WTC11 (cell line): ENCODE data around the gene FRS3.

Experiments used
- CTCF ChIP-seq: fragments of 200-600 bp; IDR thresholded peaks from 2 replicates; pipeline ENCODE4 v1.8.0; 2022; ENCODE audit warnings: antibody characterized with exemption
- FOXJ3 ChIP-seq: sonication (generic); formaldehyde crosslinking; IDR thresholded peaks from 2 replicates; pipeline ENCODE4 v1.9.0; 2021; ENCODE audit warnings: missing genetic modification reagents, mild to moderate bottlenecking, borderline replicate concordance
- JUN ChIP-seq: sonication (generic); formaldehyde crosslinking; IDR thresholded peaks from 2 replicates; pipeline ENCODE4 v1.8.0; 2023; ENCODE audit warnings: mild to moderate bottlenecking, missing genetic modification reagents
- ZBTB21 ChIP-seq: sonication (generic); formaldehyde crosslinking; IDR thresholded peaks from 2 replicates; pipeline ENCODE4 v1.8.1; 2023; ENCODE audit warnings: mild to moderate bottlenecking, missing genetic modification reagents, borderline replicate concordance
- ZNF121 ChIP-seq: sonication (generic); formaldehyde crosslinking; IDR thresholded peaks from 2 replicates; pipeline ENCODE4 v1.8.0; 2023; ENCODE audit warnings: missing genetic modification reagents
- ZNF138 ChIP-seq: sonication (generic); formaldehyde crosslinking; conservative IDR thresholded peaks from 2 replicates; pipeline ENCODE4 v1.8.1; 2022; ENCODE audit warnings: mild to moderate bottlenecking, moderate library complexity, missing genetic modification reagents
- ZNF219 ChIP-seq: sonication (generic); formaldehyde crosslinking; IDR thresholded peaks from 2 replicates; pipeline ENCODE4 v1.8.0; 2023; ENCODE audit warnings: missing genetic modification reagents, mild to moderate bottlenecking, borderline replicate concordance

GRCh38 chr6:41811095-41811494 is 31.4 kb upstream of the FRS3 start:
- TF ChIP-seq ZNF219: no peak
- no peak for TF ChIP-seq CTCF
- TF ChIP-seq ZNF138 (CRISPR knock-in tag): no peak
- TF ChIP-seq FOXJ3 (CRISPR knock-in tag): no peak
- no peak for TF ChIP-seq JUN (CRISPR knock-in tag)
- no peak for TF ChIP-seq ZNF121 (CRISPR knock-in tag)
- no peak for TF ChIP-seq ZBTB21
